DOHH2 (cell line): Measurements from ENCODE around the gene TANGO2.

Source experiments
- H3F3A ChIP-seq: fragments of 200-600 bp; sonication (generic), shearing (Covaris generic); 2 replicates; pipeline ENCODE4 v1.6.0; 2016; ENCODE audit warnings: antibody characterized with exemption, mild to moderate bottlenecking; ENCODE audit not compliant: control insufficient read depth, insufficient read depth
- H3K27ac ChIP-seq: fragments of 200-600 bp; sonication (generic); 2 replicates; pipeline ENCODE4 v1.5.1; 2014; ENCODE audit warnings: low read depth, mild to moderate bottlenecking, low read length, moderate library complexity
- H3K27me3 ChIP-seq: fragments of 200-600 bp; sonication (generic); 2 replicates; pipeline ENCODE4 v1.6.1; 2014; ENCODE audit warnings: mild to moderate bottlenecking, low read length, mixed read lengths; ENCODE audit not compliant: control insufficient read depth
- H3K36me3 ChIP-seq: fragments of 200-600 bp; sonication (generic); 2 replicates; pipeline ENCODE4 v1.6.1; 2014; ENCODE audit warnings: mild to moderate bottlenecking, low read length, moderate library complexity, mixed read lengths; ENCODE audit not compliant: control insufficient read depth
- H3K4me1 ChIP-seq: fragments of 200-600 bp; sonication (generic); 2 replicates; pipeline ENCODE4 v1.6.1; 2014; ENCODE audit warnings: mild to moderate bottlenecking, low read length, mixed read lengths; ENCODE audit not compliant: control insufficient read depth
- H3K4me2 ChIP-seq: fragments of 200-600 bp; sonication (generic); 2 replicates; pipeline ENCODE4 v1.6.0; 2014; ENCODE audit warnings: mild to moderate bottlenecking, low read length, moderate library complexity
- H3K4me3 ChIP-seq: fragments of 200-600 bp; sonication (generic); 2 replicates; pipeline ENCODE4 v1.5.1; 2014; ENCODE audit warnings: mild to moderate bottlenecking, low read length, mixed read lengths
- H3K79me2 ChIP-seq: fragments of 200-600 bp; sonication (generic); 2 replicates; pipeline ENCODE4 v1.6.1; 2014; ENCODE audit warnings: mild to moderate bottlenecking, low read length, mixed read lengths; ENCODE audit not compliant: control insufficient read depth
- H3K9me2 ChIP-seq: fragments of 200-600 bp; sonication (generic); replicated peaks from 2 replicates; pipeline ENCODE4 v1.6.1; 2014; ENCODE audit warnings: mild to moderate bottlenecking, low read length, mixed read lengths; ENCODE audit not compliant: control insufficient read depth
- H3K9me3 ChIP-seq: fragments of 200-600 bp; sonication (generic); 2 replicates; pipeline ENCODE4 v1.6.1; 2014; ENCODE audit warnings: antibody characterized with exemption, low read length, mixed read lengths; ENCODE audit not compliant: control insufficient read depth, insufficient read depth
- H4K20me1 ChIP-seq: fragments of 200-600 bp; sonication (generic); 2 replicates; pipeline ENCODE4 v1.6.0; 2014; ENCODE audit warnings: low read depth, mild to moderate bottlenecking, antibody characterized with exemption, low read length, moderate library complexity; ENCODE audit not compliant: control insufficient read depth, insufficient read depth
- EZH2phosphoT487 ChIP-seq: fragments of 200-600 bp; sonication (generic); IDR thresholded peaks from 2 replicates; pipeline ENCODE4 v1.6.1; 2017; ENCODE audit warnings: borderline replicate concordance, mild to moderate bottlenecking, antibody characterized with exemption, low read length, moderate library complexity, mixed read lengths
- TF ChIP-seq, protein P1 (sequence below): fragments of 200-600 bp; sonication (generic); IDR thresholded peaks from one replicate; pipeline ENCODE4 v1.5.1; 2014; ENCODE audit warnings: antibody characterized with exemption, mild to moderate bottlenecking, low read depth, low read length; ENCODE audit not compliant: poor library complexity, severe bottlenecking

The TANGO2 gene

DNA sequence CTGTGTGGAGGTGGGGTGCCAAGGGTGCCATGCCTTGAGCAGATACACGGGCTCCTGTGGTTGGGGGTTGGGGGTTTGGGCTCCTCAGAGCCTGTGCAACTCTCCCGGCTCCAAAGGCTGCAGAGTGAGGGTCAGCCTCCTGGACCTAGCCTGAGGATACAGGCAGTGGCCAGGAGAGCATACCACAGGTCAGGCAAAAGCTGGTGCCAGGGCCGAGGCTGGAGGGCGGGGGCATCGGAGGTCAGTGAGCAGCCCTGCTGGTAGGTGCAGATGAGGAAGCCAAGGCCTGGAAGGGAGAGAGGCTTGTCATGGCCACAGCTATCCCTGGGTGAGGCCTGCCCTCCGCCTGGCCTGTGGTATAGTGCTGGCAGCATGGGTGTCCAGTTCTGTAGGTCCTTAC, 33.6 kb downstream of the TANGO2 start:
- no peak overlapping the region for H3K4me3 ChIP-seq
- H3K4me2 ChIP-seq: no peak overlapping the region
- no peaks in the 10 kb centered on the region for H3K27me3 ChIP-seq
- no peaks in the 10 kb centered on the region for H3K4me1 ChIP-seq
- H3F3A ChIP-seq: no peaks in the 10 kb centered on the region
- H3K9me3 ChIP-seq: no peaks in the 10 kb centered on the region
- H3K79me2 ChIP-seq: no peaks in the 10 kb centered on the region
- H3K36me3 ChIP-seq: peaks cover 3% of the 10 kb centered on the region; the same call in 1 of the 2 replicates
- TF ChIP-seq EZH2phosphoT487: no peak
- TF ChIP-seq, protein P1, sequence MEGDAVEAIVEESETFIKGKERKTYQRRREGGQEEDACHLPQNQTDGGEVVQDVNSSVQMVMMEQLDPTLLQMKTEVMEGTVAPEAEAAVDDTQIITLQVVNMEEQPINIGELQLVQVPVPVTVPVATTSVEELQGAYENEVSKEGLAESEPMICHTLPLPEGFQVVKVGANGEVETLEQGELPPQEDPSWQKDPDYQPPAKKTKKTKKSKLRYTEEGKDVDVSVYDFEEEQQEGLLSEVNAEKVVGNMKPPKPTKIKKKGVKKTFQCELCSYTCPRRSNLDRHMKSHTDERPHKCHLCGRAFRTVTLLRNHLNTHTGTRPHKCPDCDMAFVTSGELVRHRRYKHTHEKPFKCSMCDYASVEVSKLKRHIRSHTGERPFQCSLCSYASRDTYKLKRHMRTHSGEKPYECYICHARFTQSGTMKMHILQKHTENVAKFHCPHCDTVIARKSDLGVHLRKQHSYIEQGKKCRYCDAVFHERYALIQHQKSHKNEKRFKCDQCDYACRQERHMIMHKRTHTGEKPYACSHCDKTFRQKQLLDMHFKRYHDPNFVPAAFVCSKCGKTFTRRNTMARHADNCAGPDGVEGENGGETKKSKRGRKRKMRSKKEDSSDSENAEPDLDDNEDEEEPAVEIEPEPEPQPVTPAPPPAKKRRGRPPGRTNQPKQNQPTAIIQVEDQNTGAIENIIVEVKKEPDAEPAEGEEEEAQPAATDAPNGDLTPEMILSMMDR: no peak
- H3K9me2 ChIP-seq: no peaks in the 10 kb centered on the region
- H4K20me1 ChIP-seq: no peaks in the 10 kb centered on the region
- no peak overlapping the region for H3K27ac ChIP-seq

DNA sequence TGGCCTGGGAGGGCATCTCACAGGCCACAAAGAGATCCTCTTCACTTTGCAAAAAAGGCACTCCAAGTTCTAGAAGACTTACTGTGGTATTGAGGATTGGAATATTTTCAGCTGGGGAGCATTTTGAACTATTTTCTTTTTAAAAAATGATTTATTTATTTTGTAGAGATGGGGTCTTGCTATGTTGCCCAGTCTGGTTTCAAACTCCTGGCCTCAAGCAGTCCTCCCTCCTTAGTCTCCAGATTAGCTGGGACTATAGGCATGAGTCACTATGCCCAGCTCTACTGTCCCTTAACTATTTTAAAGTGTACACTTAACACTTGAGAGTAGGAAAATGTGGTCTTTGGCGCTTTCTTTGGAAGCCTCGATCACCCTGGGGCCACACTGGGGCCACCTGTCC, 34.2 kb downstream of the TANGO2 start:
- no peak overlapping the region for H3K27ac ChIP-seq
- H3F3A ChIP-seq: no peaks in the 10 kb centered on the region
- H3K79me2 ChIP-seq: no peaks in the 10 kb centered on the region
- TF ChIP-seq, protein P1: no peak
- no peak for TF ChIP-seq EZH2phosphoT487
- H3K36me3 ChIP-seq: peaks cover 3% of the 10 kb centered on the region; the same call in 1 of the 2 replicates
- no peaks in the 10 kb centered on the region for H3K4me1 ChIP-seq
- H3K27me3 ChIP-seq: no peaks in the 10 kb centered on the region
- H3K9me3 ChIP-seq: no peaks in the 10 kb centered on the region
- H3K4me2 ChIP-seq: no peak overlapping the region
- H4K20me1 ChIP-seq: no peaks in the 10 kb centered on the region
- no peaks in the 10 kb centered on the region for H3K9me2 ChIP-seq
- H3K4me3 ChIP-seq: no peak overlapping the region

DNA sequence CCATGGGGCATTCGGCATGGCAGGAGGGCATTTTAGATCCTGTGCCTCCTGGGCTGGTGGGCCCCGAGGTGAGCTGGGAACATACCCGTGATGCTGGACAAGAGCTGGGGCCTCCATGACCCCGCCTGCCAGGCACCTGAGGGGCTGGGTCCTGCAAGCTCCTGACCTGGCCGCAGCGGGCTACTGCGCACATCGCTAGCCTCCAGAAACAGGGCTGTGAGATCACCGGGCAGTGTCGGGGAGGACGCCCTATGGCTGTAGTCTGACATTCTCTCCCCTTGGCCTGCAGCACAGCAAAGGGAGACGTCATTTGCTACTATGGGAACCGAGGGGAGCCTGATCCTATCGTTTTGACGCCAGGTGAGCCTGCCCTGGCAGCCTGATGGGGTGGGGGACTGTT, 34.7 kb downstream of the TANGO2 start:
- no peak overlapping the region for H3K27ac ChIP-seq
- no peaks in the 10 kb centered on the region for H3K4me1 ChIP-seq
- no peaks in the 10 kb centered on the region for H4K20me1 ChIP-seq
- H3K9me3 ChIP-seq: no peaks in the 10 kb centered on the region
- TF ChIP-seq, protein P1: no peak
- TF ChIP-seq EZH2phosphoT487: no peak
- no peak overlapping the region for H3K4me2 ChIP-seq
- no peaks in the 10 kb centered on the region for H3K27me3 ChIP-seq
- H3K9me2 ChIP-seq: no peaks in the 10 kb centered on the region
- H3K36me3 ChIP-seq: peaks cover 3% of the 10 kb centered on the region; the same call in 1 of the 2 replicates
- H3K4me3 ChIP-seq: no peak overlapping the region
- H3K79me2 ChIP-seq: no peaks in the 10 kb centered on the region
- no peaks in the 10 kb centered on the region for H3F3A ChIP-seq

DNA sequence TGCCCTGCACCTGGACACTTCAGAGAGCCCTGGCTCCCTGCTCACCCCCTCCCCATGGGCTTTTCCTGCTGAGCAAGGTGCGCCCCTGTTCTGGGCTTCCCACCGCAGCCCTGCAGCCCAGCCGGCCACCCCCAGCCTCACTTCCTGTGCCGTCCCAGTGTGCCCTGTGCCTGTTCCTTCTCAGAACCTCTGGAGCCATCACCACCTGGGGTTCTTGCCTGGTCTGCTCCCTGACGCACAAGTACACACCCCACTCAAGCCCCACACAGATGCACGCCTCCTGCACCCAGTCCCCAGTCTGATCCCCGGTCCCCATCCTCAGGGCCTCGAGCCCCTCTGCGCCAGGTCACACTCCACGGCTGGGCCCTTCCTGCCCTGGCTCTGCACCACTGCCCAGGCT, 35.3 kb downstream of the TANGO2 start:
- Histone ChIP-seq H4K20me1 (no peaks in the 10 kb centered on the region), H3K4me1 (no peaks in the 10 kb centered on the region), H3K27me3 (no peaks in the 10 kb centered on the region), H3K4me2 (no peak overlapping the region), H3K79me2 (no peaks in the 10 kb centered on the region), H3K4me3 (no peak overlapping the region), H3K9me3 (no peaks in the 10 kb centered on the region), H3K36me3 (peaks cover 5% of the 10 kb centered on the region; the same call in 1 of the 2 replicates), H3K9me2 (no peaks in the 10 kb centered on the region), H3F3A (no peaks in the 10 kb centered on the region), H3K27ac (no peak overlapping the region)
- TF ChIP-seq, protein P1: no peak
- TF ChIP-seq EZH2phosphoT487: no peak
